MM.1S (cell line): ENCODE results near the gene MPRIP.
A peak's percentile ranks its signal among the peaks of the same experiment; 100 is the strongest.

Experiments used
- CTCF ChIP-seq: fragments of 300-600 bp; sonication (generic); IDR thresholded peaks from 2 replicates; pipeline ENCODE4 v1.5.1; 2016; ENCODE audit warnings: antibody characterized with exemption, low read length, mixed read lengths
- EZH2phosphoT487 ChIP-seq: fragments of 300-600 bp; sonication (generic); IDR thresholded peaks from 2 replicates; pipeline ENCODE4 v1.6.1; 2018; ENCODE audit warnings: antibody characterized with exemption, low read length

- TF ChIP-seq CTCF (peak; percentile 54), EZH2phosphoT487 (no peak)
These were observed 99.7 kb downstream of the MPRIP start for GRCh38 chr17:17141860-17142552.
